Measurements from ENCODE around the gene SIX3.

- TF ChIP-seq RCOR1 (IDR thresholded peaks at IDR 0.05; ENCODE audit: low read length) (no peak), JUND (IDR thresholded peaks at IDR 0.05) (no peak), USF1 (IDR thresholded peaks at IDR 0.05; ENCODE audit: borderline replicate concordance, low read depth) (no peak), EZH2phosphoT487 (IDR thresholded peaks at IDR 0.05; ENCODE audit: borderline replicate concordance, low read depth) (no peak), SIN3A (IDR thresholded peaks at IDR 0.05; ENCODE audit: borderline replicate concordance, low read depth, low read length) (no peak), GABPA (IDR thresholded peaks at IDR 0.05; ENCODE audit: low read depth) (no peak), CHD2 (IDR thresholded peaks at IDR 0.05; ENCODE audit: low read length, partially characterized antibody) (no peak), POLR2AphosphoS5 (IDR thresholded peaks at IDR 0.05; ENCODE audit: low read depth, low read length) (no peak), RFX5 (IDR thresholded peaks at IDR 0.05; ENCODE audit: low read length) (no peak)
- TF ChIP-seq, protein P1, sequence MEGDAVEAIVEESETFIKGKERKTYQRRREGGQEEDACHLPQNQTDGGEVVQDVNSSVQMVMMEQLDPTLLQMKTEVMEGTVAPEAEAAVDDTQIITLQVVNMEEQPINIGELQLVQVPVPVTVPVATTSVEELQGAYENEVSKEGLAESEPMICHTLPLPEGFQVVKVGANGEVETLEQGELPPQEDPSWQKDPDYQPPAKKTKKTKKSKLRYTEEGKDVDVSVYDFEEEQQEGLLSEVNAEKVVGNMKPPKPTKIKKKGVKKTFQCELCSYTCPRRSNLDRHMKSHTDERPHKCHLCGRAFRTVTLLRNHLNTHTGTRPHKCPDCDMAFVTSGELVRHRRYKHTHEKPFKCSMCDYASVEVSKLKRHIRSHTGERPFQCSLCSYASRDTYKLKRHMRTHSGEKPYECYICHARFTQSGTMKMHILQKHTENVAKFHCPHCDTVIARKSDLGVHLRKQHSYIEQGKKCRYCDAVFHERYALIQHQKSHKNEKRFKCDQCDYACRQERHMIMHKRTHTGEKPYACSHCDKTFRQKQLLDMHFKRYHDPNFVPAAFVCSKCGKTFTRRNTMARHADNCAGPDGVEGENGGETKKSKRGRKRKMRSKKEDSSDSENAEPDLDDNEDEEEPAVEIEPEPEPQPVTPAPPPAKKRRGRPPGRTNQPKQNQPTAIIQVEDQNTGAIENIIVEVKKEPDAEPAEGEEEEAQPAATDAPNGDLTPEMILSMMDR (IDR thresholded peaks at IDR 0.05): no peak
Observed at GRCh38 chr2:44959855-44960254, 18.4 kb downstream of the SIX3 start.
